ENCODE data around the gene USP46. TPM values are rescaled to one million over a fixed set of nuclear protein-coding genes. Genes with fewer than 3 reads are reported as not detected.

USP46 gene
- total RNA-seq, 1 donor from 2014 or later = 33.1 TPM

GRCh38 chr4:52693492-52693891 is 34.4 kb upstream of the USP46 start:
- Mint-ChIP-seq H3K27me3 (no peaks in the 10 kb centered on the region), H3K27ac (no peak overlapping the region), H3K9me3 (ENCODE audit: low read depth) (peaks cover 16% of the 10 kb centered on the region), H3K4me1 (ENCODE audit: low read depth) (no peaks in the 10 kb centered on the region), H3K36me3 (ENCODE audit: insufficient read depth) (no peaks in the 10 kb centered on the region), H3K4me3 (ENCODE audit: low read depth) (no peak overlapping the region)
- TF ChIP-seq CTCF (IDR thresholded peaks at IDR 0.05; ENCODE audit: unreplicated experiment) = no peak
- no peak for DNase-seq (ENCODE audit: low spot score, unreplicated experiment)

- Mint-ChIP-seq H3K27ac (no peak overlapping the region), H3K27me3 (no peaks in the 10 kb centered on the region), H3K4me1 (ENCODE audit: low read depth) (no peaks in the 10 kb centered on the region), H3K36me3 (ENCODE audit: insufficient read depth) (no peaks in the 10 kb centered on the region), H3K9me3 (ENCODE audit: low read depth) (peaks cover 12% of the 10 kb centered on the region), H3K4me3 (ENCODE audit: low read depth) (no peak overlapping the region)
- no peak for DNase-seq (ENCODE audit: low spot score, unreplicated experiment)
- no peak for TF ChIP-seq CTCF (IDR thresholded peaks at IDR 0.05; ENCODE audit: unreplicated experiment)
These were observed 30.0 kb upstream of the USP46 start for GRCh38 chr4:52689096-52689495.

GRCh38 chr4:52687696-52688095 is 28.6 kb upstream of the USP46 start:
- Mint-ChIP-seq H3K27ac (no peak overlapping the region), H3K4me1 (ENCODE audit: low read depth) (no peaks in the 10 kb centered on the region), H3K9me3 (ENCODE audit: low read depth) (no peaks in the 10 kb centered on the region)

GRCh38 chr4:52685316-52685715 is 26.2 kb upstream of the USP46 start:
- no peak overlapping the region for H3K27ac Mint-ChIP-seq
- no peaks in the 10 kb centered on the region for H3K9me3 Mint-ChIP-seq (ENCODE audit: low read depth)
- no peak overlapping the region for H3K4me3 Mint-ChIP-seq (ENCODE audit: low read depth)
- no peaks in the 10 kb centered on the region for H3K27me3 Mint-ChIP-seq
- H3K36me3 Mint-ChIP-seq (ENCODE audit: insufficient read depth) = no peaks in the 10 kb centered on the region
- H3K4me1 Mint-ChIP-seq (ENCODE audit: low read depth) = no peaks in the 10 kb centered on the region
- TF ChIP-seq CTCF (IDR thresholded peaks at IDR 0.05; ENCODE audit: unreplicated experiment) = no peak
- DNase-seq (ENCODE audit: low spot score, unreplicated experiment) = no peak

More at GRCh38 chr4:52687696-52688095, 28.6 kb upstream of the USP46 start:
- TF ChIP-seq CTCF (IDR thresholded peaks at IDR 0.05; ENCODE audit: unreplicated experiment) = no peak
- DNase-seq (ENCODE audit: low spot score, unreplicated experiment) = no peak
- no peak overlapping the region for H3K4me3 Mint-ChIP-seq (ENCODE audit: low read depth)
- H3K36me3 Mint-ChIP-seq (ENCODE audit: insufficient read depth) = no peaks in the 10 kb centered on the region
- no peaks in the 10 kb centered on the region for H3K27me3 Mint-ChIP-seq

- H3K36me3 Mint-ChIP-seq (ENCODE audit: insufficient read depth) = no peaks in the 10 kb centered on the region
- no peak overlapping the region for H3K27ac Mint-ChIP-seq
- DNase-seq (ENCODE audit: low spot score, unreplicated experiment) = no peak
- no peak for TF ChIP-seq CTCF (IDR thresholded peaks at IDR 0.05; ENCODE audit: unreplicated experiment)
- H3K4me3 Mint-ChIP-seq (ENCODE audit: low read depth) = no peak overlapping the region
- no peaks in the 10 kb centered on the region for H3K27me3 Mint-ChIP-seq
- no peaks in the 10 kb centered on the region for H3K9me3 Mint-ChIP-seq (ENCODE audit: low read depth)
- no peaks in the 10 kb centered on the region for H3K4me1 Mint-ChIP-seq (ENCODE audit: low read depth)
These were observed 25.8 kb upstream of the USP46 start for GRCh38 chr4:52684896-52685295.
